ENCODE data around the gene PPM1A.

Gene PPM1A
- total RNA-seq, result 41.0 to 113 (median 71.2) reads per million in 18 experiments

- DNase-seq, result peak; percentile 96 to 98
These were observed at the start of gene PPM1A for GRCh38 chr14:60248697-60249318. PPM1A (plus strand) TSS chr14:60249221; CDS start chr14:60282704, 33,483 bp downstream.

DNA sequence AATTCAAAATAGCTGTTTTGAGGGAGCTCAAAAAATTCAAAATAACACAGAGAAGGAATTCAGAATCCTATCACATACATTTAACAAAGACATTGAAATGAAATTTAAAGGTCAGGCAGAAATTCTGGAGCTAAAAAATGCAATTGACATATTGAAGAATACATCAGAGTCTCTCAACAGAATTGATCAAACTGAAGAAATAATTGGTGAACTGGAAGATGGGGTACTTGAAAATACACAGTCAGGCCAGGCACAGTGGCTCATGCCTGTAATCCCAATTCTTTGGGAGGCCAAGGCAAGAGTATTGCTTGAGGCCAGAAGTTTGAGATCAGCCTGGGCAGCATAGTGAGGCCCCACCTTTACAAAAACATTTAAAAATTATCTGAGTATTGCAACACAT lies 49.7 kb upstream of the PPM1A start:
- DNase-seq, result no peak

DNA sequence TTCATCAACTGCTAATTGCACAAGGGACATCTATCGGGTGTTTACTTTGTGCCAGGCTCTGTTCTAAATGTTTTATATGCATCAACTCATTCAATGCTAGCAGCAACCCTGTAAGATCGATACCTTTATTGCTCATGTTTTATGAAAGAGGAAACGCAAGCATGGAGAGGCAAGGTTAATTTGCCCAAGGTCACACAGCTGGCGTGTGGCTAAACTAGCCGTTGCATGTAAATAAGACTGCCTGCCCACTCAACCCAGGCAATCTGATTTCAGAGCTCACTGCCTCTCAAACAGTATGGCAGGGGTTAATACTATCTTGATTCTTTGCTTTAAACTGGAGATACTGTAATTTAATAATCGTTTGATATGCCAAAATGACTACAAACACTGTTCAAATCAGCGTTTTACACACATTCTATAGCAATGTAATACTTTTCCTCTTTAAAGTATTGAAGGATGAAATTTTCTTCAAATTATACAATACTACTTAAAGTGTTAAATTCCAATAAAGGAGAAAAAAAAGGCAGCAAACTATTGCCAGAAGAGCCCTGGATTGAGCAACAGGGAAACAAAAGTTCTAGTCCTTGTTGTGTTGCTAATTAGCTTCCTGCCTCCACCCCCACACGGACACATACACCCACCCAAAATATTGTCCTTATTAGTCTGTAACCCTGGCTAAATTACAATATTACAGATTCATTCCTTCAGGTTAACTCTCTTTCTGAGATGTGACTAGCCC lies 44.7 kb upstream of the PPM1A start:
- DNase-seq, result no peak

GRCh38 chr14:60204843-60205774 lies 43.9 kb upstream of the PPM1A start:
- no peak for DNase-seq

DNA sequence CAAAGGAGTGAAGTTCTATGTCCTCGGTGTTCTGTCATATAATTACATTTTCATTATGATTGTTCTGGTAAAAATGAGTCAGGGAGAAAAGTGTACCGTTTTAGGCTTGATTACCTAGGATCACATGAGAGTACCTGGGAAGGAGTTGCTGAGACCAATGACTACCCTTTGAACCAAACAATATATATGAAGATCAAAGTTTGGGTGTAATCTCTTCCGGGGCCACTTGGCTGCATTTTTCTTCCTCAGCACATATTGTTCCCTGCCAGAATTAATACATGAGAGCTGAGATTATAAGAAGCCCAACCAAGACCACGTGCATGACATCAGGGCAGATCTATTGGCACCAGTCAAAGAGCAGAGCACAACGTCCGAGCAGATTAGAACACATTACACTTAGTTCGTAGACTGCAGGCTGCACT lies 42.8 kb upstream of the PPM1A start:
- DNase-seq, result no peak

- peak; percentile 56 to 57 for DNase-seq
These were observed 42.0 kb upstream of the PPM1A start for GRCh38 chr14:60206837-60207533.

DNA sequence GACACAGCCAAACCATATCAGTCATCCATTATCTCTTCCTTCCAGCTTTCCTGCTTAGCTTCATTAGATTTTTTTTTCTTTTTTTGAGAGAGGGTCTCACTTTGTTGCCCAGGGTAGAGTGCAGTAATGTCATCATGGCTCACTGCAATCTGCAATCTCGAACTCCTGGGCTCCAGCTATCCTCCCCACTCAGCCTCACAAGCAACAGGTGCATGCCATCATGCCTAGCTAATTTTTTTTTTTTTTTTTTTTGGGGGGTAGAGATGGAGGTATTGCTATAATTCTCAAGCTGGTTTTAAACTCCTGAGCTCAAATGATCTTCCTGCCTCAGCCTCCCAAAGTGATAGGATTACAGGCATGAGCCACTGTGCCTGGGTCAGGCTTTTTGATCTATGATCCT lies 38.3 kb upstream of the PPM1A start:
- DNase-seq, result no peak

- no peak for DNase-seq
These were observed 37.9 kb upstream of the PPM1A start for GRCh38 chr14:60211153-60211552.

DNA sequence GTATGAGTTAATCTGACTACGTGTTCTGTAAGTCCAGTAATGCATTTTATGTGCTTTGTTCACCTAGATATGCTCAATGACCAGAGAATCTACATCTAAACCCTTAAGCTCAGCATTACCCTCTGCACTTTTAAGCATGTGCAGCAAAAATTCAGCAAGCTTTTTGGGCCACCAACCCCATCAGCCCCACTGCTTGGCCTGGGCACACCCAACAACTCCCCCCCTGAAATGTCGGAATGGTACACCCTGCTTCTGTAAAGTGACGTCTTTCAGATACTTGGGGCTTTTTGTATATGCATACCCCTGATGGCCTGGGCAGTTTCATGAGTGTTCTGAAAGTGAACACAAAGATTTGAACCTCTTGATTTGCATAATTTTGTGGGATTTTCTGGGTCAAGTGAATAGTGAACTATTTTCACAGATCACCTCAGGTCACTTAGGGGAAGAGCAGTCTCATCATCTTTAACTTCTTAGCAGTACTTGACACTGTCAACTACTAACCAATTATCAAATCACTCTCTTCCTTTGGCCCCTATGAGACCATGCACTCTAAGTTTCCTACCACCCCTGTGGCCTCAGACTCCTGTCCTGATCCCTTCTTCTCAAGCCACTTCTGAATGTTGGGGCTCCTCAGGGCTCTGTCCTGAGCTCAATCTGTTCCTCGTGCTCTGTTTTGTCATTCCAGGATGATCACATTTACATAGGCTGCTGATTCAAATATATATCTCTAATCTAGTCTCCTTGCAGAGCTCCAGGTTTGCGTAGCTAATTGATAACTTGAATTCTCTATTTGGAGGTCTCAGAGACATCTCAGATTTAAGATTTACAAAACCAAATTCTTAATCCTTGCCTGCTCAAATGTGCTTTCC lies 36.3 kb upstream of the PPM1A start:
- no peak for DNase-seq

DNA sequence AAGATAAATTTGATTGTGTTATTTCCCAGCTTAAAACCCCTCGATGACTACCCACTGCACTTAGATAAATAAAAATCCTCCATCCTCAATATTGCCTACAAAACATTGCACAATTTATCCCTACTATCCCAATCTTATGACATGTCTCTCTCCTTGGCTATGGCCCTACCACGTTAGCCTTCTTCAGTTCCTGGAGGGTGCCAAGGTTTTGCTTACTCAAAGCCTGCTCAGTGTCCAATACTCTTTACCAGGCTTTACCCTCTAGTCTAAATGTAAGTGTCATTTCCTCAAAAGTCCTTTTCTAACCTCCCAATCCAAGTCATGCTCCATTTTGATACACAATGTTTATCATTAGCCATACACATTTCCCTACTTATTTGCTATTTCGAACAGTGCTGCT lies 35.0 kb upstream of the PPM1A start:
- no peak for DNase-seq

GRCh38 chr14:60214415-60215126 lies 34.5 kb upstream of the PPM1A start:
- DNase-seq, result no peak

DNA sequence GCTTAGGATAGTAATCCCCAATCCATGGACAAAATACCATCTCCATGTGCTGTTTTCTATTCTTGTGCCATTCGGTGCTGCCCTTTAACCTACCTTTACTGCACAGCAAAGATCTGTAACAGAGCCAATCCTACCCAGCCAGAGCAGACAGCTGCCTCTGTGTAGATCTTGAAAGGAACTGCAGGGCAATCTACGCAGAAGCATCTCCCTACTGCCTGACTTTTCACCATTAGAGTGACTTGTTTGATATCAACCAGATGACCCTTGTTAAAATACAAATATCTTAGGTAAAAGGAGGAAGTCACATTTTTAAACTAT lies 33.9 kb upstream of the PPM1A start:
- no peak for DNase-seq

- no peak for DNase-seq
These were observed 33.3 kb upstream of the PPM1A start for GRCh38 chr14:60215520-60216420.

DNA sequence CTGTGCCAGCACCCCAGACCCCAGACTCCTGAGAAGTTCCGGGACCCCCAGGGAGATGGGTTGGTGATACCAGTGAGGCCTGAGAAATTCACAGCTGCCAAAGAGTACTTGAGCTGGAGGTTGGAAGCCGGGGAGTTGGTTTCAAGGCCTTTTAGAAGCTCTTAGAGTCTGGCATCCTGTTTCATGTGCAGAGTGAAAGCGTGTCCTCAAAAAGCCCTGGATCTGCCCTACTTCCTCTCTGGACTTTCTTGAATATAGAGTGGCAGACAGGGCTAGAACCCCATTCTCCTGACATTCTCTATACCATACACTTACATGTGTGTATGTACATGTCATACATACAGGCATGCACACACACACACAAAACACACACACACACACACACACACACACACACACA lies 31.3 kb upstream of the PPM1A start:
- DNase-seq, result no peak

DNA sequence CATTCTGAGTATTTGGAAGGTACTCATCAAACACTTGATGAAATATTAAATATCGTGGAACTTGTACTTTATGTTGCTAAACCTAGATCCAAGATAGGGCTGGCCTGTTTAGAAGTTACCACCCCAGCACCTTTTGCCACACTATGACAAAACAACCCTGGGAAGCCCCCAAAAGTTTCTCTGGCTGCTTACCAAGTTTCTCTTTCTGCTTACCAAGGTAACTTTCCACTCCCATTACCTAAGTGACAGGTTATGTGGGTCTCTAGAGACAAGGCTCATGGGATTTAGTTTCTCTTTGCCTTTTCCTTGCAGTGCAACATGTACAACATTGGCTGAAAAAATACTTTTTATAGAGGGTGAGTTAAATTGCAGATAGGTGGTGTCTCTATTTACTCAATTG lies 28.9 kb upstream of the PPM1A start:
- DNase-seq, result no peak

GRCh38 chr14:60220917-60221316 lies 28.1 kb upstream of the PPM1A start:
- DNase-seq, result no peak

GRCh38 chr14:60221457-60221856 lies 27.6 kb upstream of the PPM1A start:
- no peak for DNase-seq

- no peak for DNase-seq
These were observed 26.2 kb upstream of the PPM1A start for GRCh38 chr14:60222820-60223219.

DNA sequence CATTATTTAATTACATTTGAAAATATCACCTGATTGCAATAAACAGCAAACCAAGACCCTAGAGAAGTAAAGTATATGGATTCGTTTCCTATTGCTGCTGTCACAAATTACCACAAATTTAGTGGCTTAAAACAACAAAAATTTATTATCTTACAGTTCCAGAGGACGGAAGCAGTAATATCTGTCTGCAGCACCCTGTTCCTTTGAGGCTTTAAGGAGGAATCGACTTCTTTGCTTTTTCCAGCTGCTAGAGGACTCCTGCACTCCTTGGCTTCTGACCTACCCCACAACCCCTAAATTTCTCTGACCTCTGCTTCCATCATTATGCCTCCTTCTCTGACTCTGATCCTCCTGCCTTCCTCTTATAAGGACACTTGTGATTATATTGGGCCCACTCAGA lies 23.8 kb upstream of the PPM1A start:
- DNase-seq, result no peak

DNA sequence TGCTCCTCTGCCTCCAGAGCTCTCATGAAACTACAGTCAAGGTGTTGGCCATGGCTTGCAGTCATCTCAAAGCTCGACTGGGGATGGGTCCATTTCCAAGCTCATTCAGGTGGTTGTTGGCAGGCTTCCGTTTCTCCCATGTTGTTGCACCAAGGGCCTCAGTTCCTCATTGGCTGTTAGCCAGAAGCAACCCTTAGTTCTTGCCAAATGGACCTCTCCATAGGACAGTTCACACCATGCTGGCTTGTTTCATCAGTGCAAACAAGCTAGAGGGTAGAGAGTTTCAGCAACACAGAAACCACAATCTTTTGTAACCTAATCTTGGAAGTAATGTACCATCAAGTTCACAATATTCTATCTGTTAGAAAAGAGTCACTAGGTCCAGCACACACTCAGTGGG lies 22.7 kb upstream of the PPM1A start:
- DNase-seq, result peak; percentile 77 to 89

All from inflammatory macrophage (primary cell).